Islet precursor cell (in vitro differentiated cells): ENCODE measurements around the gene ACOT11.
"Not testable (repeated sequence)": the region's sequence is repeated elsewhere in the genome, so short reads cannot be mapped to it uniquely, and the experiment has no call there.

Experiments used
- DNase-seq: peaks from one replicate; pipeline ENCODE4 v3.0.0-alpha.2; 2018

The ACOT11 gene

DNA sequence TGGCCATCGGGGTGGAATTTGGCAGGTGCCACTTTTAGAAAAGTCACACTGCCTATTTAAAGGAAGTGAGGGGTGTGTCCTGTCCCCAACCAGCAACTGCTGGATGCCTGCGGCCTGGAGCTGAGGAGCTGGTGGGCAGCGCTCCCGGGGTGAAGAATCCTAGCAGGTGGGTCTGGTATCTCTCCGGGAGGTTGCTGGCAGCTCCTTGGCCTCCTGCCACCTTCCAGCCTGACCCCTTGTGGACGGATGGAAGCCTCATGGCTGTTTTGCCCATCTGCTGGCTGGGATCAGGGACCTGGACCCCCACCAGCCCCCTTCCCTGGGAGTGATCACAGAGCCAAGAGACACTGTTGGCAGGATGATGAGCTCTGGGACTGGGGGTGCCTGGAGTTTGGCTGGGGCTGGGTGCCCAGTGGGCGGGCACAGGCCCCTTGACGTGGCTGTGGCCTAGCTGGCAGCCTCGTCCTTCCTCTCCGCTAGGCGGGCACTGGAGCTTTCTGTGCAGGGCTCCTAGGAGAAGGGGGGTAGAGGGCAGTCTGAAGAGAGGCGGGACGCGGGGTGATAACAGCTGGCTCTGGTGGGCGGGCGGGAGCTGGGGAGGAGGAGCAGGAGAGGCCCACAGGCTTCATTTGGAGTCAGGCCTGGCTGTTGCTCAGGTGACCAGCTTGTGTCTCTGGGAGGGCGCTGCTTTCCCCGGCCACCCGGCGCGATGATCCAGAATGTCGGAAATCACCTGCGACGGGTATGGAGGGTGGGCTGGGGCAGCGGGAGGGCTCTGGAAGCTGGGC lies at the start of gene ACOT11:
Gene ACOT11 (plus strand): TSS at position 628 of the 788 bp plus-strand sequence. CDS start 82 bp downstream, at position 710.
- peak; percentile 61 for DNase-seq

DNA sequence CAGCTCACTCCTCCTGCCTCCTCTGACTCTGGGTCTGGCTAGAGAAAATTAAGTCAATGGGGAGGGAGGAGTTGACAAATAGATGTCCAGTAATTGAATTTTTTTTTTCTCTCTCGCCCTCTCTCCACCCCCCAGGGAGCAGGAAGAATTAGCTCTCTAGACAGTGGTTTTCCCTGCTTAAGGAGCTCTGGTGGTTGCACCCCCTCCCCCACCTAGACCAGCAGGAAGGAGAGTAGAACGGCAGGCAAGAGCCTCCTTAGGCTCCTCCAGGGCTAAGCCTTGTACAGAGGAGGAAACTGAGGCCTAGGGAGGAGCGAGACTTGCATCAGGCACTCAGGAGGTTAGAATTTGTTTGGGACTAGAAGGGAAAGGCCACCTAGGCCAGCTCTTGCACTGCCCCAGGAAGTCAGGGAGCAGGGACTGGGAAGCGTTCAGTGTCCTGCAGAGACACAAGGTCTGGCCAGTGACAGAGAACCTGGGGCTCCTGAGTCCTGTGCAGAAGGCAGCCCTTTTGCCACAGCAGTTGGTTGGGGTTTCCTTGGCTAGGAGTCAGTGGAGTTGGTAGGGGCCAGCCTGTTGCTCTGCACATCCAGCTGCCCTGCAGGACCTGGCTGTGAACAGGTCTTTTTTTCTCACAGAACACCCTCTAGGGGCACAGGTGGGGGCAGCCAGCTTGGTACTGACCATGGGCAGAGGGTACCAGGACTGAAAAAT lies 49.5 kb upstream of the ACOT11 start:
- peak; percentile 76 for DNase-seq

DNA sequence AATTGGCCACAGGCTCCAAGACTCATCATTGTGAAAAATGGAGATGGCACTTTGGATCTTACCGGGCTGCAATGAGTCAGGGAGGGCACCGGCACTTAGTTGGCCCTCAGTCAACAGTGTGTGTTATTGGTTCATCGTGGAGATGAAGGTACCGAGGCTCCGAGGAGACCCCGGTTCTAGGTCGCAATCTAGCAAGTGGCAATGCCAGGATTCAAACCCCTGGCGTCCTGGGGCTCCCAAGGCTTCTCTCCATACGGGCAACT lies 49.0 kb upstream of the ACOT11 start:
- no peak for DNase-seq

DNA sequence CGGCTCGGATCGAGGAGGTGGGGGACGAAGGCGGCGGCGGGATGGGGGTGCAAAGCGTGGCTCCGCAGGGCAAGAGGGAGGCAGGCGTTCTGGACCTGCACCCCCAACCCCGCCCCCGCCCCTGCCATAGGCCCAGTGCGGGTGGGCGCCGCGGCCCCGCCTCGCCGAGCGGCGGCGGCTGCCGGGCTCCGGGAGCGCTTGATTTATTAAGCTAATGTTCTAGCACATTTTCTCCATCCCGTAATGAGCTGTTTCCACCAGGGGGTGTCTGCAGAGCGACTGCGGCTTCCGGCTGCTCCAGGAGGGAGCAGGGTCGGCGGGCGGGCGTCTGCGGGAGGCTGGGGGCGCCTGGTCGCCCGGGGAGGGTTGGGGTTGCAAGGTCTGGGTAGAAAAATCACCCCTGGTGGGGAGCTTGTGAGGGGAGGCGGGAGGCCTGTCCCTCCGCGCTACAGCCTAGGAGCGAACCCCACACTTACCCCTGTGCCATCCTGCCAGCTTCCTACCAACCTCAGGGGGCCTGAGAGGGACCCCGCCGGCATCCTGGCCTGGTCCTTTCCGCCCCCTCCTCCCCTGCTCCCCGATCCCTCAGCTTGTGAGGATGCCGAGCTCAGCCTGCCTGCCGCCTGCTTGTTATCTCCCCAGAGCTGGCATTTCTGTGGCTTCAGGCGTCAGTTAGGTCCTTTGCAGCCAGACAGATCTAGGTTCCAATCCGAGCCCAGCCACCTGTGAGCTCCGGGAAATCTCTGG lies 48.5 kb upstream of the ACOT11 start:
- DNase-seq = peak; percentile 83

DNA sequence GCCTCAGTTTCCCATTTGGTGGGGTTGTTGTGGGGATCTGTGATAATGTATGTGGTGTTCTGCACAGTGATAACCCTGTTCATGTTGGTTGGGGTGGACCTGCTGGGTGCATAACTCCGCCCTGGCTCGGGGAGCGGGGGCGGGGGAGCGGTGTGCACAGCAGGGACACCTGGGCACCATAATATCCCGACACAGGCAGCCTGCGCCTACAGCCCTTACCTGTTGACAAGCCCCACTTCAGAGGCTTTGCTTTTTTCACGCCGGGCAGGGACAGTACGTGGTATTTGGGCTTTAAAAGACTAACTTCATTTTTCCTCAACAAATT lies 48.0 kb upstream of the ACOT11 start:
- DNase-seq = no peak

DNA sequence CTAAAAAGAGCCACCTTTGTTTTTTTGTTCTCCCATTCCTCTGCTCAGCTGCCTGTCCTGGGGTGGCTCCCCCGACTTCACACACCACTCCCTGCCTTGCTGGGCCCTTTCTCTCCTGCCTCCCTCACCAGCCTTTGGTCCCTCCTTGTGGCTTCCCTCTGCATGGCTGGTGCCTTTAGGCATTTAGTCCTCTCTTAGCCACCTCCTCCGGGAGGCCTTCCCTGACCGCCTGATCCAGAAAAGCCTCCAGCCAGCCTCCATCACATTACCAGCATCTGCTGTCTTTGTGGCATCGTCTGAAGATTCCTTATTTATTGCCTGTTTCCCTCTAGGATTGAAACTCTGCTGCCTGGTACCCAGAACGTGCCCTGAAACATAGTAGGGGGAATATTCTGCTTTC lies 46.2 kb upstream of the ACOT11 start:
- no peak for DNase-seq

DNA sequence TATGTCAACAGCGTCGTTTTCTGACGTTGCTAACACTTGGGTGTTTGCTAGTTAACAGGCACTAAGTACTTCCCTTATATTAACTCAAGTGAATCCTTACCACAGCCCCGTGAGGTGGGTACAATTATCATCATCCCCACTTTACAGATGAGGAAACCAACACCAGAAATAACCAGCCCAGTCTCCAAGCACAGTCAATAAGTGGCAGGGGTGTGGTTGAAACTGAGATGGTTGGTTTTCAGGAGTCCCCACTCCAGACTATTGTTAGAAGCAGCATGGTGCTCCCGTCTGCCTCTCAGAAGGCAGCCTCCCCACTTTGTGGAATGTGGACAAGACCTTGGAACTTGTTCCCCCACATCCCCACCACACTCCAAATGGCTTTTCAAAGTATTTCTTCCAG lies 45.7 kb upstream of the ACOT11 start:
- no peak for DNase-seq

DNA sequence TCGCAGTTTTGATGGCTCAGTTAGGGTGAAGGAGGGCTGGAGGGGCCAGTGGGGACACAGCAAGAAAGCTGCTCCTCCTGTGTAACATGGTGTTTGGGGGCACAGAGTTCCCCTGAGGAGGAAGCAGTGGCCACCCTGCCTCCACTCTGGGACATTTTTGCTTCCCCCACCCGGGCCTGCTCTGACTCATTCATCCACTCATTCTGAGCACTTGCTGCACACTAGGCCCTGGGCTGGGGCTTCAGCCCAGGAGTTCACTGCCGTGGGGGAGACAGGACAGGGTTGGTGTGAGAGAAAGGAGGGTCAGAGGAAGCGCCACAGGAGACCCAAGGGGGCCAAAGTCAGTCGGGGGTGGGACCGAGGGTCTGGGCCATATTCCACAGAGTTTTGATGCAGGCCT lies 41.4 kb upstream of the ACOT11 start:
- peak; percentile 76 for DNase-seq

DNA sequence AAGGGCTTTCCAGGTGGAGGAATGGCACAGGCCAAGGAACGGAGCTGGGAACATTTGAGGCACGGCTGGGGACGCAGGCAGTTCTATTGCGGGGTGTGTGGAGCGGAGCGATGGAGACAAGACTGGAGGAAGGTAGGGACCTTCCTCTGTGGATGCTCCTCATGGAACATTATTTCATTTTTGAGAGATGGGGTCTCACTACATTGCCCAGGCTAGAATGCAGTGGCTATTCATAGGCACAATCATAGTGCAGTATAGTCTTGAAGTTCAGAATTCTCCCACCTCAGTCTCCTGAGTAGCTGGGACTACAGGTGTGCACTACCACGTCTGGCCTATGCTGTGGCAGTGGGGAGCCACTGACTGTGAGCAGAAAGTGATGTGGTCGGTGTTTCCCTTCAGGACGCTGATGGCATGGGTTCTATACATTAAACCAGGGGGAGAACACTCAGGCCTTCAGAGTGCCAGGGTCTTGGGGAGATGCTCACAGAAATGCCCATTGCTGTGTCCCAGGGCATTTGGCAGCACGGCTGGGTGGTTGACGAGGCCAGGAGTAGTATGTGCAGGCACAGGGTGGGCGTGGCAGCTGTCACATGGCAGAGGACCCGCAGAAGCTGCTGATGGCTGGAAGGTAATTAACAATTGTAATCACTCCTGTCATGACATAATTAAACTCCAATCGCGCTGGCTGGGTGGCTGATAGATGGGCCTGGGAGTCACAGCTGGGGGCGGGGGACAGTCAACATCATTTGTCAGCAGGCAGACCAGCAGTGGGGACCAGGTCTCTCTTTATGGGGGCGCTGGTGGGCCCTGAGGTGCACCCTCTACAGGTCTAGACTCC lies 40.8 kb upstream of the ACOT11 start:
- no peak for DNase-seq

DNA sequence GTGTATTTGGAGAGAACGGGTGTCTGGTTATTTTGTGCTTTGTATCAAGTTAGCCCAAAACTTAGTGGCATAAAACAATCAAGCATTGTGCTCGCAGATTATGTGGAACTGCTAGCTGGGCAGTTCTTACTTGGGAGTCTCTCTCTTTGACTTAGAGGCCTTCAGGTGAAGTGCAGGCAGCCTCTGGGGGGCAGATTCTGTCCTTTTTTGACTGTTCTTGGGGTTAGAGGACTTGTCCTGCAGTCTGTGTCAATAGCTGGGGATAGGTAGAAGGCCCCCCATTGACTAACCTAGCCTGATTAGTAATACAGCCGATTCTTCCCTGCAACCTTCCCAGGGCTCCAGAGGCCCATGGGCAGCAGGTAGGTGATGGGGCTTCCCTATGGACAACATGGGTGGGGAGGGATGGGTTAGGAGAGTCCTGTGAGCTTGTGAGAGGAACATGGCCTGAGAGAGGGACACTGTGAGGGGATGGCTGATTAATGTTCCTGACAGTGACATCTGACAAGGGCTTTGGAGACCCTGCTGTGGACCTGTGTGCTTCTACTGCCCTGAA lies 37.2 kb upstream of the ACOT11 start:
- DNase-seq = peak; percentile 32

DNA sequence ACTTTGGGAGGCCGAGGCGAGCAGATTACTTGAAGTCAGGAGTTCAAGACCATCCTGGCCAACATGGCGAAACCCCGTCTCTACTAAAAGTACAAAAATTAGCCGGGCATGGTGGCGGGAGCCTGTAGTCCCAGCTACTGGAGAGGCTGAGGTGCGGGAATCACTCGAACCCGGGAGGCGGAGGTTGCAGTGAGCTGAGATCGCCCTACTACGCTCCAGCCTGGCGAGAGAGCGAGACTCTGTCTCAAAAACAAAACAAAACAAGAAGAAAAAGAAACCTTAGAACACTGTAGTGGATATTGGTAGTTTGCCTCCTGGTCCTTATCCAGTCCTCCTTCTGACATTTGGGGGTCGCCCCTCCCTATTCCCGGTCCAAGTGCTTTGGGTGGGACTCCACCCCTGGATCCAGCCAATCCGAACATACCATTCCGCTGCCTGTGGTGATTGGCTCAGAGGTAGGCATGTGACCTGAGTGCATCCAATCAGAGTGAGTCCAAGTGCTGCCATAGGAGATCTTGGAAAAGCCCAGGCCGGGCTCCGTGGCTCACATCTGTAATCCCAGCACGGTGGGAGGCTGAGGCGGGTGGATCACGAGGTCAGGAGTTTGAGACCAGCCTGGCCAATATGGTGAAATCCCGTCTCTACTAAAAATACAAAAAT lies 34.0 kb upstream of the ACOT11 start:
- peak; percentile 27 for DNase-seq

DNA sequence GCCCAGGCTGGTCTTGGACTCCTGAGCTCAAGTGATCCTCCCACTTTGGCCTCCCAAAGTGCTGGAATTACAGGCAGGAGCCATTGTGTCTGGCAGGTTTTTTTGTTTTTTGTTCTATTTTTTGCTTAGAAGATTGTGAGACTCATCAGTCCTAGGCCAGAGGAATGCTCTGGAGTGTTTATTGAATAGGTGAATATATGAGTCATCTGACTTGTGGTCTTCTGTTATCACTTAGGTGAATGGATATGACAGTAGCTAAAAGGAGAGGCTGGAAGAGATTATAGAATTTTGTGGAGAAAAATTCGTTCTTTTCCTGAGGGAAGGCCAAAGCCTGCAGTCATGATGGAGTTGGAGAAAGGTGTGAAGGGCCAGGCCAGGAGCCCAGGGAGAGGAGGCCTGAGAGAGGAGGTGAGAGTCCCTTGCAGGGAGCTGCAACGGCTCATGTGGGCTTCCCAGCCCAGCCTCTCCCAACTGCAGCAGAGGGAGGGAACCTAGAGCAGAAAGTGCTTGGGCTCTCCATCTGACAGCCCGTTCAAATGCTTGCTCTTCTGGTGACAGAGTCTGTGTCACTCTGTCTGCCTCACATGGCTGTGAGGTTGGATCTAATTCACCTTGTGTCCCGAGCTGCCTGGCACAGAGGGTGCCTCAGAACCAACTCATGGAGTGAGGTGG lies 31.6 kb upstream of the ACOT11 start:
- DNase-seq = peak; percentile 70

DNA sequence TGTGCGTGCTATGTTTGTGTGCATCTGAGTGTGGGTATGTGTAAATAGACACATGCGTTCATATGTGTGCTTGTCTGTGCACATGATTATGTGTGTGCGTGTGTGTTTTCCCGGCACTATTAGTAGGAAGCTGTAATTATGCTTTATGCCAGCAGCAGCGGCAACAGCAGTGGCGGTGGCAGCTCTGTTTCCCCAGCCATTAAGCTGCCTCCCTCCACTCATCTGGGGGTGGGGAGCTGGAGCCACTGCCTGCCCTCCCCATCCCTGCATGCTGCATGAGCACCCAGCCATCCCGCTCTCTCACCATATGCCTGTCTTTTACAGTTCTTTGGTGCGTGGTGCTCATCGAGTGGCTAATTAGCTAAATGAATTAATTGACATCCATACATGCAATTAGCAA lies 30.5 kb upstream of the ACOT11 start:
- peak; percentile 40 for DNase-seq

DNA sequence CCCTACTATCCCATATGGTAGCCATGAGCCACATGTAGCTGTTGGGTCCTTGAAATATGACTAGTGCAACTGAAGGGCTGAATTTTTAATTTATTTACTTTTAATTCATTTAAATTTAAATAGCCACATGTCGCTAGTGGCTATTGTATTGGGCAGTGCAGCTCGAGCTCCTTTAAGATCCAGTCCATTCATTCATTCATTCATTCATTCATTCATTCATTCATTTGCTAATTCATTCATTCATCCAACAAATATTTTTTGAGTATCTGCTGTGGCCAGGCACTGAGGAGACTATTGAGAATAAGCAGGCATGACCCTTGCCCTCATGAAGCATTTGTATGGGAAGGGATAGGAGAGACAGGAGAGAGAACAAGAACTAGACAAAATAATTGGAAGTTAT lies 29.5 kb upstream of the ACOT11 start:
- DNase-seq = peak; percentile 2

DNA sequence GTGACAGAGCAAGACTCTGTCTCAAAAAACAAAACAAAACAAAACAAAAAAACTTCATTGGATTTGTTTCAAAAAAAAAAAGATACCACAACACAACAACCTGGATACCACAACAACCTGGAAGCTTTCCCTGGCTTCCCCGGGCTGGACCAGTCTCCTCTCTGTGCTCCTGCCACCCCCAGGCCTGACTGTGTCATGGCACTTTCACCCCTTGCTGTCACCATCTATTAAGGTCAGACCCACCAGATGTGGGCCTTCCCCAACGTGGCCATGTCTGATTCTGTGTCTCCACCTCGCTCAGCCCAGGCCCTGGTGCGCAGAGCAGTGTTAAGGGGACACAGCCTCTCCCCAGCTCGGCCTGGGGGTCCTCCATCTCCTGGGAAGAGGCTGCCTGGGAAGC lies 28.3 kb upstream of the ACOT11 start:
- DNase-seq = peak; percentile 67

DNA sequence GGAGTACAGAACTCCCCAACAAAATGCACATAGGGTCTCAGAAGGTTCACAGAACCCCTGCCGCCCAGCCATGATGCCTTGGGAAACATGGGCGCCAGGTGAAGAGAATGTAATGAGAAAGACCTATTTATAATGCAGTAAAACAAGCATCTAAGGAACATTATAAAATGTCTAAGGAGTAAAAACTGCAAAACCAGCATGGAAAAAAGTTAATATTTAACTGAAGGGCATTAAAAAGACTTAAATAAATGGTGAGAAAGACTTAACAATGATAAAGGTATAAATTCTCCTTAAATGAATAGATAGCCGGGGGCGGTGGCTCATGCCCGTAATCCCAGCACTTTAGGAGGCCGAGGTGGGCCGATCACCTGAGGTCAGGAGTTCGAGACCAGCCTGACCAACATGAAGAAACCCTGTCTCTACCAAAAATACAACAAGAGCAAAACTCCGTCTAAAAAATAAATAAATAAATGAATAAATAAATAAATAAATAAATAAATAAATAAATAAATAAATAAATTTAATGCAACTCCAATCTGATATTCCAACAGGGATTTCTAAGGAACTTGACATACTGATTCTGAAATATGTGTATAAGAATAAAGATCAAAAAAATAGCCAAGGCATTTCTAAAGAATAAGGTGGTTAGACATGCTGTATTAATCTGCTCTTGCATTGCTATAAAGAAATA lies 27.3 kb upstream of the ACOT11 start:
- DNase-seq = no peak

DNA sequence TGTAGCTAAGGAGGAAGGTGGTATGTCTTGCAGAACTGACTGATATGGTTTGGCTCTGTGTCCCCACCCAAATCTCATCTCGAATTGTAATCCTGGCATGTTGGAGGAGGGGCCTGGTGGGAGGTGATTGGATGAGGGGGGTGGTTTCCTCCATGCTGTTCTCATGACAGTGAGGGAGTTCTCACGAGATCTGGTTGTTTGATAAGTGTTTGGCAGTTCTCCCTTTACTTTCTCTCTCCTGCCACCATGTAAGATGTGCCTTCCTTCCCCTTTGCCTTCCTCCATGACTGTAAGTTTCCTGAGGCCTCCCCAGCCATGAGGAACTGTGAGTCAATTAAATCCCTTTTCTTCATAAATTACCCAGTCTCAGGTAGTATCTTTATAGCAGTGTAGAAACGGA lies 21.5 kb upstream of the ACOT11 start:
- not testable (repeated sequence) for DNase-seq

DNA sequence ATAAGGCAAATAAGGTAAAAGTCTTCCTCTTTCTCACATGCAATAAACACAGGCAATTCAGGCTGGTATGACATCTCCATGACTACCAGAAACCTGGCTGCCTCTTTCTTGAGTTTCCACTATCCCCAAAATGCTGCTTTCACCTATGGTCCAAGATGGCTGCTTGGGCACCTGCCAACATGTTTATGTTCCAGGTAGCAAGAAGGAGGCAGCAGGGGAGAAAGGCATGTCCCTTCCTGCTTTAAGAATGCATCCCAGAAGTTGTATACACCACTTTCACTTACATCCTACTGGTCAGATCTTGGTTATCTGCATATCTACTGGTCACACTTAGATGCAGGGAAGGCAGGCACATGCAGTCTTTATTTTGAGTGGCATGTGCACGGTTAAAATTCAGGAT lies 19.4 kb upstream of the ACOT11 start:
- no peak for DNase-seq

DNA sequence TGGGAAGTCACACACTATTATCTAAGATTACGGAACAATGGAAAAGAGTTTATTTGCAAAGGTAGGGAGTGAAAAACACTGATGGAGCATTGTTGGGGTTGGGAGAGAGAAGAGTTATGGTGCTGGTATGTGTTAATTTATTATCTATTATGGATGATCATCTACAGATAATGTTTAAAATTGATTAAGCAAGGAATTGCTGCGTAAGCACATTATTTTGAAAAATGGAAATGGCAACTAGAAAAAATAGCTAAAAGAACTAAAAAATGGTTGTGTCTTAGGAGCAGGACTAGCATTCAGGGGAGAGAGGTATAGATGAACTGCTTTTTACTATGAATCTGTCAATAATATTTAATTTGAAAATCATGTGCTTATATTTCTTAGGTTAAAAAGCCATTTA lies 16.0 kb upstream of the ACOT11 start:
- DNase-seq = no peak

DNA sequence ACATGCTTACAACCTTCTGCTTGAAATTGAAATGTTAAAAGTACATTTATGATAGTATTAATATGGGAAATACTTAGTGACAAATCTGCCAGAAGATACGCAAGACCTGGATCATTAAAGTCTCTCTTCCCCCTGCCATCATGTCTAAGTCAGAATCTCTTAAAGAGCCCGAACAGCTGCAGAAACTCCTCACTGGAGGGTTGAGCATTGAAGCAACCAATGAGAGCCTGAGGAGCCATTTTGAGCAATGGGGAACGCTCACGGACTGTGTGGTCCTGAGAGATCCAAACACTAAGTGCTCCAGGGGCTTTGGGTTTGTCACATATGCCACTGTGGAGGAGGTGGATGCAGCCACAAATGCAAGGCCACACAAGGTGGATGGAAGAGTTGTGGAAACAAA lies 11.4 kb upstream of the ACOT11 start:
- DNase-seq = not testable (repeated sequence)

DNA sequence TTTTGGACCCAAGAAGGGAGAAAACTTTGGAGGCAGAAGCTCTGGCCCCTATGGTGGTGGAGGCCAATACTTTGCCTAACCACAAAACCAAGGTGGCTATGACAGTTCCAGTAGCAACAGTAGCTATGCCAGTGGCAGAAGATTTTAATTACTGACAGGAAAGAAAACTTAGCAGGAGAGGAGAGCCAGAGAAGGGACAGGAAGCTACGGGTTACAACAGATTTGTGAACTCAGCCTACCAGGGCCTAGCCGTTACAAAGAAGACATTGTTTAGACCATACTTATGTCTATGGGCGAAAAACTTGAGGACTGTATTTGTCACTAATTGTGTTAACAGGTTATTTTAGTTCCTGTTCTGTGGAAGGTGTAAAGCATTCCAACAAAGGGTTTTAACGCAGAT lies 10.4 kb upstream of the ACOT11 start:
- no peak for DNase-seq
